NCI-H1105 treated with DMSO at 0.1 percent for 48 hours (cell line): ENCODE data around the gene MAML1.
"Not testable (repeated sequence)": the region's sequence is repeated elsewhere in the genome, so short reads cannot be mapped to it uniquely, and the experiment has no call there.

Source experiments
- DNase-seq: peaks from one replicate; lab custom pipeline; 2025; lab: John Stamatoyannopoulos, UW

MAML1 gene

GRCh38 chr5:179769271-179769670, 36.6 kb downstream of the MAML1 start:
- DNase-seq = no peak

- no peak for DNase-seq
Measured at GRCh38 chr5:179769796-179770195, 37.2 kb downstream of the MAML1 start.

- DNase-seq = no peak
Measured at GRCh38 chr5:179771311-179771895, 38.8 kb downstream of the MAML1 start.

GRCh38 chr5:179772351-179772750, 39.7 kb downstream of the MAML1 start:
- no peak for DNase-seq

DNA sequence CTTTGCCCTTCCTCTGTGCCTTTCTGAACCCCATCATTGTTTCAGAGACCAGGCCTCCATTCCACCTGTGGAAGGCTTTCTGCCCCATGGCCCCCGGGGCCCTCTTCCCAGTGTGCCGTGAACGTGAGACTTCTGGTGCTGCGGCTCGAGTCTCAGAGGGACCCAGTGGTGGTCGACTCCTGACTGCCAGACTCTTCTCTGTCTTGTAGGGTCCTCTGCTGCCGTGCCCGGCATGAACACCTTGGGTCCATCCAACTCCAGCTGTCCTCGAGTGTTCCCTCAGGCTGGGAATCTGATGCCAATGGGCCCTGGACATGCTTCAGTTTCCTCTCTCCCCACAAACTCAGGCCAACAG, 41.0 kb downstream of the MAML1 start:
- no peak for DNase-seq

- DNase-seq = no peak
Measured at GRCh38 chr5:179774442-179774841, 41.8 kb downstream of the MAML1 start.

DNA sequence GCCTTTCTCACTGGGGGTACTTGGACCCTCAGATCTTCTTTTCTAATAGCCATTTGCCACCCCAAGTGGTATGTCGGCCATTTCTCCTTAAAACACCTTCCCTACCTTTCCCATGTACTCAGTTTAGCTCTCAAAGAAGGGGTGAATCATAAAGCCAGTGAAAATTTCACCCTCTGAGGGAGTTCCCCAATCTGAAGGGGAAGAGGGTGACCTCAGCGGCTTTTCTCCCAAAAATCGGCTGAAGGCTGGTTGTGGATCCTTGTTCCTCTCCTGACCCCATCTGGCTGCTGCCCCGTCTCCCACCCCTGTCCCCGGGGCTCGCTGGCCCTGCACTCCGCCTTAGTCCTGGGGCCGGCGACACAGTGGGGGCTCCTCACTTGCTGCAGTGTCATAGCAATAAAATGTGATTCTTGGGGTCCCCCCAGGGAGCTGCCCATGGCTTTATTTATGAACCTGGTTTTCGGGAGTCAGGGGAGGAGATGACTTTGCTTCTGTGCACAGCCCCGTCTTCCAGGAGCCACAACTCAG, 43.9 kb downstream of the MAML1 start:
- DNase-seq = no peak

DNA sequence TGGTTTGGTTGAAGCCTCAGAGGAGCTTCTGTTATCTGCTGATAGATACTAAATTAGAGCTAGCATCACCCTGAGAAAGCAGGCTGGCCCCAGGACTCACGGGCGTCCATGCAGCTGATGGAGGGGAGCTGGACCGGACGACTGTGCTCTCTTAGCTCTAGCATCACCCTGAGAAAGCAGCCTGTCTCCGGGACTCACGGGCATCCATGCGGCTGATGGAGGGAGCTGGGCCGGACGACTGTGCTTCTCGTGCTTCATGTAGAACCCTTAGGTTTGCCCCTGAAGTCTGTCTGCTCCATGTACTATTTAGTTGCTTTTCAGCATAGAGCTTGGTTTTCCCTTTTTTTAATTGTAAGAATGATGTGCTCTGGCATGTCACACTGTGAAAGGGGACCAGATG, 44.8 kb downstream of the MAML1 start:
- DNase-seq = no peak

GRCh38 chr5:179777909-179778308, 45.3 kb downstream of the MAML1 start:
- DNase-seq = no peak

DNA sequence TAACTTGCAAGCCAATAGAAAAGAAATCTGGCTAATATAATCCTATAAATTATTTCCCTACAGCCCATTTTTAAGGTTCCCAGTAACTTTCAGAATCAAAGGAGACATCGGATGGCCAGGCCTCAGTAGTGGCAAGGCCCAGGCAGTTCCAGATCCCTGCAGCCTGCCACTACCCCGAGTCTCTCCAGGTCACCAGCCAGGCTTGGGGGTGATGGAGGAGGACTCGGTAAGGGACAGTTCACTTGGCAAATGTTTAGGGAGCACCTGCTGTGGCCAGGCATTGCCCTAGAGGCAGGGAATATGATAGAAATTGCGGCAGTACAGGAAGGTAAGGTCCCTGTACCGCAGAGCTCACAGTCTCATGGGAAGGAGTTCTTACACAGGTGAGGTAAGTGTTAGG, 46.0 kb downstream of the MAML1 start:
- no peak for DNase-seq

GRCh38 chr5:179779826-179780225, 47.2 kb downstream of the MAML1 start:
- no peak for DNase-seq

DNA sequence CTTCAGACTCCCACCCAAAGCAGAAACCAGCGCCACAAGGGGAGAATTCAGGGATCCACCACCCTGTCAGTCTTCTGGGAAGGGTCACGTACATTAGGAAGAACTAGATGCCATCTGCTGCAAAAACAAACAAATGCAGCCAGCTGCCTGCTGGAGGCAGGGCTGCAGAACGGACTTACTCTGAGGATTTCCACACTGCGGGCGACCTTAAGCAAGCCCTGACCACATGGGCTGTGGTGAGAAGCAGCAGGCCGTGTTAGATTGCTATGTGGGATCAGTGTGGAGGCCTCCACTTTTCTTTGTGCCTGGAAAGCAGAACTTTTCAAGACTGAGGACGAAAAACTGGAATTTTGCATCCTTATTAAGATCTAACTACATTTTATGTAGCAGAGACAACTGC, 47.7 kb downstream of the MAML1 start:
- DNase-seq = no peak

GRCh38 chr5:179781846-179782245, 49.2 kb downstream of the MAML1 start:
- DNase-seq = no peak

- no peak for DNase-seq
Measured at GRCh38 chr5:179783128-179783527, 50.5 kb downstream of the MAML1 start.

- DNase-seq = no peak
Measured at GRCh38 chr5:179786861-179787260, 54.2 kb downstream of the MAML1 start.

GRCh38 chr5:179788193-179788854, 55.7 kb downstream of the MAML1 start:
- DNase-seq = no peak

DNA sequence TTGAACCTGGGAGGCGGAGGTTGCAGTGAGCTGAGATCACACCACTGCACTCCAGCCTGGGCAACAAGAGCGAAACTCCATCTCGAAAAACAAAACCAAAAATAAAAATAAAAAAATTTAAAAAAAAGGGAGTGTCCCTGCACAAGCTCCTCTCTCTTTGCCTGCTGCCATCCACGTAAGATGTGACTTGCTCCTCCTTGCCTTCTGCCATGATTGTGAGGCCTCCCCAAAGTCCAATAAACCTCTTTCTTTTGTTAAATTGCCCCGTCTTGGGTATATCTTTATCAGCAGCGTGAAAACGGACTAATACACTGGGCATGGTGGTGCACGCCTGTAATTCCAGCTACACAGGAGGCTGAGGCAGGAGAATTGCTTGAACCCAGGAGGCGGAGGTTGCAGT, 56.7 kb downstream of the MAML1 start:
- DNase-seq = not testable (repeated sequence)

- no peak for DNase-seq
Measured at GRCh38 chr5:179791881-179792611, 59.4 kb downstream of the MAML1 start.

DNA sequence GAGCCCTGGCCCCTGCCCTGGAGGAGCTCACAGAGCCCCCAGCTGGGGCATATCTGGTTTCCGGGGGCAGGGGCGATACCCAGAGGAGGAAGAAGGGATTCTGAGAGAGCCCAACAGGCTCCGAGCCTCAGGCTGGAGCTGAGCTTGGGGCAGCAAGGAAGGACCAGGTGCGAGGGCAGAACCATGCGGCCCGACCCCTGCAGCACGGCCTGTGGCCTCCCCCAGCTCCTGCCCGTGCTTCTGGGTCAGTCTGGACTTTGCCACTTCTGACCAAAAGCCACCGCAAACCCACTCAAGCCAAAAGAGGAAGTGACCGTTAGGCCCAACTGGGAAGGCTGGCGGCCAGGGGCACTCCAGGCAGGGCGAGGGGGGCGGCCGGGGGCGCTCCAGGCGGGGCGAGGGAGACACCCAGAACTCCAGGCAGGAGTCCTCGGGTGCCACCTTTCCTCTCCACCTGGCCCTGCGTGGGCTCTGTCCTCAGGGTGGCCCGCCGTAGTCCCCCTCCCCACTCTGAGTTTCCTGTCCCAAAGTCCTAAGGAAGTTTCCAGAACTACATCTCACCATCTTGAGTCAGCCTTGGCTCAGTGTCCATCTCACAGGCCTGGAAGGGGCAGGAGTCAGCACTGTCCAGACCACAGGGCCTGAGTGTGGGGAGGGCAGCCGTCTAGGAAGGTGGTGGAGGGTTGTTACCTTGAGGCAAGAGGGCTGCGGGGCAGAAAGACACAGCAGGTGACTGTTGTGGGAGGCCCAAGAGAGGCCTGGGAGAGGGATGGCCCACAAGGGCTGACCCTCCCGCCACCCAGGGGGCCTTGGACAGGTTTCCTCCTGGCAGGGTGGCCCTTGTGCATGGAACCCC, 60.2 kb downstream of the MAML1 start:
- no peak for DNase-seq

GRCh38 chr5:179793468-179794139, 61.0 kb downstream of the MAML1 start, which contains the start of gene LTC4S:
TSS of gene LTC4S (plus strand) at chr5:179793986. CDS start at chr5:179794081, 95 bp downstream.
- no peak for DNase-seq

GRCh38 chr5:179794171-179794570, 61.5 kb downstream of the MAML1 start:
- DNase-seq = no peak

GRCh38 chr5:179794575-179794974, 62.0 kb downstream of the MAML1 start:
- no peak for DNase-seq
